ENCODE measurements around the gene LUZP1.

DNA sequence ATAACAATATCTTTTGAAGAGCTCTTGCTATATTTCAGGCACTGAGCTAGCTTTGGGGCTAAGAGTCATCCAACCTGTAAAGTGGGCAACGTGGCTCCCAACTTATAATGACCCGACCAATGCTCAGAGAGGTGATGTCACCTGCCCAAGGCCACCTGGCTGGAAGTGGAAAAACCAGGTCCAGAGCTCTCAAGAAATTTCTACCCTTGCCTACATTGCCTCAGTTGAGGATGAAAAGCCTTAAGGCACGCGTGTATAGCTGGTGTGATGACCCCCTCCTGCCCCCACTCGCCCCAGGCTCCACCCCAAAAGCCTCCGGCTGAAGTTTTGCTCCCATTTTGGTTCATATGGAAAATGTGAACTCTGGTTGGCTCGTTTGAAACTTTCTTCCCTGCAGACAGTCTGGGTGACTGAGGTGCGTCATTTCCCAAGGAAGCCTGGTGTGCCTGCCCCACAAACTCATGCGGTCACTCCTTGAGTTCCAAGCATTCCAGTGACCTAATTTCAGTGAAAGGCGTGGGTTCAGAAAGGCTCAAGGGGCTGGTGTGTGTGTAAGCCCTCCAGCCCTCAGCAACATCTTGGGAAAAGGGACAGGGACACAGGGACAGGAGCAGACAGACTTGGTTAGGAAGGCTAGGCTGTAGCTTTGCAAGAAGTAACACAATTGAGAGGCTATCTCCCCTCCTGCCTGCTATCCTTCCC is 28.1 kb upstream of the LUZP1 start:
- TF ChIP-seq, protein P1, sequence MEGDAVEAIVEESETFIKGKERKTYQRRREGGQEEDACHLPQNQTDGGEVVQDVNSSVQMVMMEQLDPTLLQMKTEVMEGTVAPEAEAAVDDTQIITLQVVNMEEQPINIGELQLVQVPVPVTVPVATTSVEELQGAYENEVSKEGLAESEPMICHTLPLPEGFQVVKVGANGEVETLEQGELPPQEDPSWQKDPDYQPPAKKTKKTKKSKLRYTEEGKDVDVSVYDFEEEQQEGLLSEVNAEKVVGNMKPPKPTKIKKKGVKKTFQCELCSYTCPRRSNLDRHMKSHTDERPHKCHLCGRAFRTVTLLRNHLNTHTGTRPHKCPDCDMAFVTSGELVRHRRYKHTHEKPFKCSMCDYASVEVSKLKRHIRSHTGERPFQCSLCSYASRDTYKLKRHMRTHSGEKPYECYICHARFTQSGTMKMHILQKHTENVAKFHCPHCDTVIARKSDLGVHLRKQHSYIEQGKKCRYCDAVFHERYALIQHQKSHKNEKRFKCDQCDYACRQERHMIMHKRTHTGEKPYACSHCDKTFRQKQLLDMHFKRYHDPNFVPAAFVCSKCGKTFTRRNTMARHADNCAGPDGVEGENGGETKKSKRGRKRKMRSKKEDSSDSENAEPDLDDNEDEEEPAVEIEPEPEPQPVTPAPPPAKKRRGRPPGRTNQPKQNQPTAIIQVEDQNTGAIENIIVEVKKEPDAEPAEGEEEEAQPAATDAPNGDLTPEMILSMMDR (IDR thresholded peaks at IDR 0.05) = no peak
- TF ChIP-seq POLR2AphosphoS5 (IDR thresholded peaks at IDR 0.05) = no peak

All from transverse colon (tissue), 4 donors.